ENCODE measurements around the gene MRPS2.
"Not testable (repeated sequence)": the region's sequence is repeated elsewhere in the genome, so short reads cannot be mapped to it uniquely, and the experiment has no call there.

The MRPS2 gene

DNA sequence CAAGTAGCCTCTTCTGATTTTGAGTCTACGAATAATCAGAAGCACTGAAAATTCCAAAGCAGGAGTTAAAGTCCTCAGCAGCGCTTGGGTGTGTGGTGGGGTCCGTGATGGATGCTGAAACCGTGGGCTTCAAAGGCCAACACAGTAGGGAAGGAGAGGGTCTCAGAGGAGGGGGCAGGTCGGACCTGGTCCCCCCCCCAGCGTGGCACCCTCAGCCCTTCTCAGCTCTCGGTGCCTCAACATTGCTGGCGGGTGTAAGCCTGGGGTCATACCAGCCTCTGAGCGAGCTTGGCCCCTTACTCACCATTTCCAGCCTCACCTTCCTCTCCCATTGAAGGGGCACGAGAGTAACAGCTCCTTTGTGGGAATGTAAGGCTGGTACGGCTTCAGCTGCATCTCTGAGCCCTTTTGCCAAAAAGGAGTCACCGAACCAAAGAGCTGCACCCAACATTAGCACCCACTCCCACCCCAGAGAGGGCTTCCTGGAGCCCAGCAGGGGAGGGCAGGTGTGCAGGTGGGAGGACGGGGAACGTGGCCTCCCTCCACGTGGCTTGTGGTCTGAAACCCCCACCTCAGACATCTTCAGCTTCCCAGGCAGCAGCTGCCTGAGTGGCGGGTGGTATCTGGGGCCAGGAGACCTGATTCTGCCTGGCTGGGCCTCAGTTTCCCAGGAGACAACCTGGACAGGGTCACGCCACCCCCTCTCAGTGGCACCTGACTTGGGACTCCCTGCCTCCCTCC is 14.0 kb downstream of the MRPS2 start:
- DNase-seq (ENCODE audit: low read depth) = no peak

DNA sequence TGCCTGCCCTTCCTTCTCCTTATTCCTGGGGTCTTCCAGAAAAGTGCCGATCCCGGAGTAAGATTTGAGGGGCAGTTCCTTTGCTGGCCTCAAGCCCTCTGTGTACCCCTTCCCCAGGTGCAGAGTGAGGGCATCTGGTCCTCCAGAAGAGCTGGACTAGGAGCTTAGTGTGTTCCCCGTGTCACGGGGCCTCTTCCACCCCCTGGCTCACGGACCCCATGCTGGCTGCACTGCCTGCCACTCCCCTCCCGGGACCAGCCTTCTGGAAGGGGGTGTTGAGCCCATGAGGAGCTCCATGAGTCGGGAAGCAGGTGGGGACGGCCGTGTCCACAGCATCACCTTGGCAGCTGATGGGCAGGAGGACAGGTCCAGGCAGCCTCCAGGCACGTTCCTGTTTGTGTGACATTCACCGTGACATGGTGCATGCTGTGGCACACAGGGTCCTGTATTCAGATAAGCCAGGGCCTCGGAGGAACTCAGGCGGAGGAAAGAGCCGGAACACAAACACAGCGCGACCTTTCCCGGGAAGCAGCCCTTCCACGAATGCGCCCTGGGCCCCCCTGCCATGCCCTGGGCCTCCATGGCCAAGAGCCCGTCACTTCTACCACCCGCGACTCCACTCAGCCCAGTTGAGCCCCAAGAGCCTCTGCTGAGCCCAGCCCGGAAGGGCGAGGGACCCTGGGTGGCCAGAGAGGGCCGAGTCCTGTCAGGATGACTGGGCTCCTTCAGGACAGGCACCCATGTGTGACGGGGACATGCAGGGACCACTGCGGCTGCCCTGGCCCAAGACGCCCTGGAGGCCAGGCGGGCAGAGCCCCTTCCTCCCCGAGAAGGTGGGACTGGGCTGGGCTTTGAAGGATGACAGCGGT is 14.8 kb downstream of the MRPS2 start:
- DNase-seq (ENCODE audit: low read depth) = no peak

DNA sequence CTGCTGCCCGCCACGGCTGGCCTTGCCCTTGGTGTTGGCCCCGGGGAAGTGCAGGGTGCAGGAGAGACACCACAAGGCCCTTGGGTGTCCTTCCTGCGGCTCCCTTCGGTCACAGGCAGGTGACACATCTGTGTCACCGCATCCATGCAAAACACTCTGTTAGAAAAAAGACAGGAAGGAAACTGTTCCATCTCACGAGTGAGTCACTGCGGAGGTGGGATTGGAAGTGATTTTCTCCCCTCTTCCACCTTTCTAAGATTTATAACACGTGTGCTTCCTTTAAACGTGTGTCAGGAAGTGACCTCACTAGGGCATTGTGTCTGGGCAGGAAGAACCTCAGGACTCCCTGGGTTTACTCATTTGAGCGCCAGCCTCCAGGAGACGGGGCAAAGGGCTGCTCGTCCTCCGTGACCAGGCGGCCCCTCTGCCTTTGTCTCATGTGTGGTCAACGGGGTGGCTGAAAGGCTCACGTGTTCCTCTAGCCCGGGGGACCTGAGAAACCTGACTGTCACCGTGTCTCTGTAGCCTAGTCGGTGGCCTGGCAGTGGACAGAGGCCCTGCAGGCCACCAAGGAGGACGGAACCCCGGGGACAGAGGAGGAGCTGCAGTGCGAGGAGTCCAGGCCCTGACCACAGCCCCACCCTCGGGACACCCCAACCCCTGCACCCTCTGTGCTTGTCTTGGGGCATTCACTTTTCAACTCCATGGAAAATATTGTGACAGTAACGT is 15.8 kb downstream of the MRPS2 start:
- DNase-seq (ENCODE audit: low read depth) = no peak

DNA sequence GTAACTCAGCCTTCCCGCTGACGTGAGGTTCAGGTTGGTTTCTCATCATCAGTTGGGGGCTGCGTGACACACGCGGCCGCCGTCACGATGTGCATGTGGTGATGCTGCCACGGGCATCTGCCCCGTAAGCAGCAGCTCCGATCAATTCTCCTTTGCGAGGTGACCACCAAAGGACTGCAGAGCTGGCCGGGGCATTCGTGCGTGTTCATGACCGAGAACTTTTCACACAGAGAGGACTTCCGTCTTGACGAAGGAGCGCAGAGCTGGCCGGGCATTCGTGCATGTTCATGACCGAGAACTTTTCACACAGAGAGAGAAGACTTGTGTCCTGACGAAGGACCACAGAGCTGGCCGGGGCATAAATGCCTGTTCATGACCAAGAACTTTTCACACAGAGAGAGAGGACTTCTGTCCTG is 16.9 kb downstream of the MRPS2 start:
- DNase-seq (ENCODE audit: low read depth) = no peak

DNA sequence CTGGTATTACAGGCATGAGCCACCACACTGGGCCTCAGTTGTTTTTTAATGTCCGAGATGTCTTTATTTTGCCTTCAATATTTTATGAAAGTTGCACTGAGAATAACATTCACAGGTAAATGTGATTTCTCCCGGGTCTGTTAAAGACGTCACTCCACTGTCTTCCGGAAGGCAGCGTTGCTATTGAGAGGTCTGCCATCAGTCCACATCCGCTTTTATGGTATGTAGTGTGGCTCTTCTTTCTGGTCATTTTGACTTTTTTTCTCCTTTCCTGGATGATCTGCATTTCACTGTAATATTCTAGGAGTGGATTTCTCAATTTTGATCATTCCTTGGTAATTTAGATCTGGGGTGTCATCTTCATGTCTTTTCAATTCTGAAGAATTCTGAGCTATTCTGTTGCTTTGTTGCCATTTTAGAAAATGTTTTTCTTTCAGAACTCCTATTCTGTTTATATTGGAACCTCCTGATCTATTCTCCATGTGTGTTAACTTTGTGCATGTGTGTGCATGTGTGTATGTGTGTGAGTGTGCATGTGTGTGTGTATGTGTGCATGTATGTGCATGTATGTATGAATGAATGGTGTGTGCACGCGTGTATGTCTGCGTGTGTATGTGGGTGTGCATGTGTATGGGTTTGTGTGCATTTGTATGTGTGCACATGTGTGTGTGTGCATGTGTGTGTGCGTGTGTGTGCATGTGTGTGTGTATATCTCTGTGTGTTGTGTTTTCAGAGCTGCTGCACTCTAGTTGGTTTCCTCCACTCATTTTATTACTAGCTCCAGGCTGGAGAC is 18.9 kb downstream of the MRPS2 start:
- DNase-seq (ENCODE audit: low read depth) = no peak

DNA sequence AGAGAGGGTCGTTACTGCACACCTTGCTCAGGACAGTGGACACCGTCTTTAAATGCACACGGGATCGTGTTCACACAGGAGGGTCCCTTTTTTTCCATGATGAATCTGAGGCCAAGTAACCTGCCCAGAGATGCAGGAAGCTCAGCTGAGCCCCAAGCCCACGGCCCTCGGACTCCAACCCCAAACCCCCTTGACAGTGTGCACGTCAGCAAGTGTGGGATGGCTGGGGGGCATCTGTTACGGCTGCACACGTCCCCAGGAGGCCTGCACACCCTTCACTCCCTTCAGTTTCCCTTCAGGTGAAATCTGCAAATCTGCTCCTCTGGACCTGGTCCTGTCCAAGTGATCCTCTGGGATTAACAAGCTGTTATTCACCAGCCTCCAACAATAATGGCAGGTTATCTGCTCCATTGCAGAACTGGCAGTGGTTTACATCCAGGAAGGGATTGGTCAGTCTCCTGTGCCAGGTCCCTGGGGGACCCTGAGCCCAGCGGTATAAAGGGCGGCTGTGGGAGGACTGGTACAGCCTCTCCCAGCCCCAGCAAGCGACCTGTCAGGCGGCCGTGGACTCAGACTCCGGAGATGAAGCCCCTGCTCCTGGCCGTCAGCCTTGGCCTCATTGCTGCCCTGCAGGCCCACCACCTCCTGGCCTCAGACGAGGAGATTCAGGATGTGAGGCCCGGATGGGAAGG is 20.6 kb downstream of the MRPS2 start, which contains the start of gene LCN1:
Gene LCN1, plus strand, starts transcription at position 525 of the 692 bp plus-strand sequence. Its CDS starts 58 bp downstream, at position 583.
- DNase-seq (ENCODE audit: low read depth) = no peak

DNA sequence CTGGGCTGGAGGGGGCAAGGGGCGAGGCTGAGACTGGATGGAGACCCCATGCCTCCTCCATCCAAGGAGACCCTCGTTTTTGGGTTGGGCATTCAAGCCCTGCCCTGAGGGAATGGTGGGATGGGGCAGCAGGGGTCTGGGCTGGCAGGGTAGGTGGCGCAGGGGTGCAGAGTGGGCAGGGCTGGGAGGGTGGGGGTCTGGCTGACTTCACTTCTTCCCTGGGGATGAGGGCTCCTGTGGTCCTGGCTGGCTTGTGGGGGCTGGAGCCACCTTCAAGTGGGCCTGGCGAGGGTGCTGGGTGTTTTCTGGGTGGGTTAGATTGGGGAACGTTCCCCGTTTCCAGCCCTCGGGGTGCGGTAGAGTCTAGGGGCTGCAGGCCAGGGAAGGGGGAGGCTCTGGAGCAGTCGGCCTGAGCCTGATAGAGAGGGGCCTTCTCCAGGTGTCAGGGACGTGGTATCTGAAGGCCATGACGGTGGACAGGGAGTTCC is 21.2 kb downstream of the MRPS2 start:
- no peak for DNase-seq (ENCODE audit: low read depth)

DNA sequence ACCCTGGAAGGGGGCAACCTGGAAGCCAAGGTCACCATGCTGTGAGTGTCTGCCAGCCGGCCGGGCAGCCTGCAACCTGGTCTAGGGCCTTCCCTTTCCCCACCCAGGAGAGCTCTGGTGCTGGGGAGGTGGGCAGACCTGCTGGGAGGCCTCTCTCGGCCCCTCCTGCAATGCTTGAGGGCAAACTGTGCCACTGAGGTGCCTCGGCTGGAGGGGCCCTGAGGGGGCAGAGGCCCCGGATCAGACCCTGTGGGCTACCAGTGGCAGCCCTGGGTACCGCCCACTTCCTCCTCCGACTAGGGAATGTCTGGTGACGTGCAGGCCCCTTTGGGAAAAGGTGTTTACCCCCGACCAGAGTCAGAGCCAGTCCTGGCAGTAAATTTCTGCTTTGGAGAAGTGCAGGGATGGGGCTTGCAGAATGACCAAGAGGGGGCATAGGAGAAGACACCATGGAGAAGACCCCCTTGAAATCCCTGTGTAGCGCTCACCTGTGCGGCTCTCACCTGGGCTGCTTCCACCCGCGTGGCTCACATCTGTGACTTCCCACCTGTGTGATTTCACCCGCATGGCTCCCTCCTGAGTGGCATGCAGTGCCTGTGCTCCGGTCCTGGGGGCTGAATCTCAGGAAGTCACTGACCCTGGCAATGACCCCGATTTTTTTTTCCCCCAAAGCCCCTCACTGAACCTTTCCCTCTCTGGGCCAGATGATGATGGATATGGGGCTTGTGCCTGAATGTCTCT is 21.8 kb downstream of the MRPS2 start:
- no peak for DNase-seq (ENCODE audit: low read depth)

DNA sequence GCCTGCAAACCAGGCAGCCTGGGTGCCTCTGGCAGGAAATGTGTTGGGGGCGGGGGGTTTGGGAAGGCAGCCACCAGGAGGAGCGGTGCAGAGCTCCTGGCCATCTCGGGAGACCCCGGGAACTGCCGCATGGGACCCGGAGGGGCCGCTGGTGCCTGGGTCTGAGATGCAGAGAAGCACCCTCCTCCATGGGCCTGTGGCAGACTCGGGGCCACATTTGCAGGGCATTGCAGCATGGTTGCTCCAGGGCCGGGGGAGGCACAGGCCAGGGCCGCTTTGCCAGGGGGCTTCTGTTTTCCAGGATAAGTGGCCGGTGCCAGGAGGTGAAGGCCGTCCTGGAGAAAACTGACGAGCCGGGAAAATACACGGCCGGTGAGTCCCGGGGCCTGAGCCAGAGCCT is 22.4 kb downstream of the MRPS2 start:
- DNase-seq (ENCODE audit: low read depth) = no peak

DNA sequence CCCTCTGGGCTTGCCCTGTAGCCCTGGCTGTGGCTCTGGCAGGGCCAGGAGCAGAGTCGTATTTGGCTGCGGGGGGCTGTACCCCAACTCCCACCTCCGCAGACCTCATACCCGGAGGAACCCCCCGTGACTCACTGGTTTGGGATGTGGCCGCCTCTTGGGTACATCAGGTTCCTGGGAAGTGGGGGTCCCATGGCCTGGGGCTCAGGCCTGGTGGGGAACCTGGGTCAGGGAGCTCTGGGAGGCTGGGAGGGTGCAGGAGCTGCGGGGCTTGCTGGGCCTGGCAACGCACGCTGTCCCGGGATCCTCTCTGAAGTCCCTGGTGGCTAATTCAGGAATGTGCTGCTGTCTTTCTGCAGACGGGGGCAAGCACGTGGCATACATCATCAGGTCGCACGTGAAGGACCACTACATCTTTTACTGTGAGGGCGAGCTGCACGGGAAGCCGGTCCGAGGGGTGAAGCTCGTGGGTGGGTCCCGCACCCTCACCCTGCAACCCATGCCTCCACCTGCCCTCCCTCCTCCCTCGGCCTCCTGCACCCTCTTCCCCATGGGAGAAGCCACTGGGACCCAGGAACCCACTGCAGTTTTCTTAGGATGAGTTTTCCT is 23.1 kb downstream of the MRPS2 start:
- no peak for DNase-seq (ENCODE audit: low read depth)

DNA sequence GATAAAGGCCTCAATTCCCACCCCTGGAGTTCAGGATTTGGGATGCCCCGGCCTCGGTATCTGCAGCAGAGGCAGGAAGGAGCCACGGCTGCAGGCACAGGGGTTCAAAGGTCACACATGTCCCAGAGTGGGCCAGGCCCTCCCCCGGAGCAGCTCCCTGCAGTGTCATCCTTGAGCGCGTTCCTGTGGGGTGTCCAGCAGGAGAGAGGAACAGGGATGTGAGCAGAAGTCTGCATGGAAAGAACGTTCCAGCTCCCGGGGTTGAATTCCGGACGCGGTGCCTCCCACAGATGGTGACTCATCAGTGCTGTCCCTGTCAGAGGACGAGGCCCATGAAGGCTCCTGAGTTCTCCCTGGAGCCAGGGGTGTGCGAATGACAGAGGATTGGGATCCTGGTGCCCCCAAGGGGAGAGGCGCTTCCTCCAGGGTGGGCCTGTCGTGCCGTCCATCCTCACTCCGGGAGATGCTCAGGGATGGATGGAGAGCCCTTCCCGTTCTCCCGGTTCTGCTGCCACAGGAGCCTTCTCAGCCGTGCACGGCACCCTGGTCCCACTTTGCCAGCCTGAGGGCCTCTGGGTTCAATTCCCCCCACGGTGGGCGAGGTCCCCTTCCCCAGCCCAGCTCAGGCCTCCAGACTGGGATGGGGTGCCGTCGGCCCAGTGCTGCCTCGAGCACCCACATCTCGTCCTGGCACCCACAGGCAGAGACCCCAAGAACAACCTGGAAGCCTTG is 23.8 kb downstream of the MRPS2 start:
- DNase-seq (ENCODE audit: low read depth) = no peak

DNA sequence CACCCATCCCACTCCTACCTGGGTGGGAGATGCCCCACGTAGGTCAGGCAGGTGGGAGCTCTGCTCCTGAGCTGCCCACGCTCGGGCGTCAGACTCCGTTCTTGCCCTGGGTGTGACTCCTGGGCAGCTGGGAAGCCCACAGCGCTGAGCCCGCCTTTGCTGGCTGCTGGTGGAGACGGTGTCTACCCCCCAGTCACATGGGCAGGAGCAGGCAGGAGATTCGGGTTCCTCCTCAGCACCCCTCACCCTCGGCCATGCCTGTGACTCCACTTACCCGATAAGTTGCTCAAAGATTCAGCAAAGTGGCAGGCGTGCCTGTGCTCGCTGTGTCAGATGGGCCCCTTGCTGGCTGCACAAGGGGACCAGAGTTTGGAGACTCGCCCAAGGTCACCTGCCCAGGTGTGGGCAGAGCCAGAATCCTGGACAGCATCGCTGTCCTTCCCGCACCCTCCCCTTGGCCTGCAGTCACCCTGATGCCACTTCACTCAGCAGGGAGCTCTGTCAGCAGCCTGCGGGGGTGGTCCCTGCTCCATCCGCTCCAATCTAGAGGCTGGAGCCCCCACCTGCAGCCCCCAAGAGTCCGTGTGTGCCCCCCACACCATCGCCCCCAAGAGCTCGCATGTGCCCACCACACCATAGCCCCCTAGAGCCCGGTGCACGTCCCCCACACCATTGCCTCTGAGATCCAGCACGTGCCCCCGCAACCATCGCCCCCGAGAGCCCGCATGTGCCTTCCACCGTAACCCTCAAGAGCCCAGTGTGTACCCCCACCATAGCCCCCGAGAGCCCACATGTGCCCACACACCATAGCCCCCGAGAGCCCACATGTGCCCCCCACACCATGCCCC is 25.0 kb downstream of the MRPS2 start:
- DNase-seq (ENCODE audit: low read depth) = no peak

DNA sequence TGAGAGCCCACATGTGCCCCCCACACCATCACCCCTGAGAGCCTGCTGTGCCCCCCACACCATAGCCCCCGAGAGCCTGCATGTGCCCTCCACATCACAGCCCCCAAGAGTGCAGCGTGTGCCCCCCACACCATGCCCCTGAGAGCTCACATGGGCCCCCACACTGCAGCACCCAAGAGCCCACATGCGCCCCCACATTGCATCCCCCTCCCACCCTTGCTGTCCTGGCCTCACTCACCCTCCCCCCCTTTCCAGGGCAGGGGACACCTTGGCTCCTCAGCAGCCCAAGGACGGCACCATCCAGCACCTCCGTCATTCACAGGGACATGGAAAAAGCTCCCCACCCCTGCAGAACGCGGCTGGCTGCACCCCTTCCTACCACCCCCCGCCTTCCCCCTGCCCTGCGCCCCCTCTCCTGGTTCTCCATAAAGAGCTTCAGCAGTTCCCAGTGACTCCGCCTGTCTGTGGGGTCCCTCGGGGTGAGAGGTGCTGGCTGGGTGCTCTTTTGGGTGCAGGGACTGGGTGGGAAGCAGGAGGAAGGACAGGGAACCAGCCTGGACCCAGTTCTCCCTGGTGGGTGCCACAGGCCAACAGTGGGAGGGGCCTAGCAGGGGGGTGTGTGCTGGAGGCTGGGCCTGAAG is 25.7 kb downstream of the MRPS2 start:
- DNase-seq (ENCODE audit: low read depth) = no peak

DNA sequence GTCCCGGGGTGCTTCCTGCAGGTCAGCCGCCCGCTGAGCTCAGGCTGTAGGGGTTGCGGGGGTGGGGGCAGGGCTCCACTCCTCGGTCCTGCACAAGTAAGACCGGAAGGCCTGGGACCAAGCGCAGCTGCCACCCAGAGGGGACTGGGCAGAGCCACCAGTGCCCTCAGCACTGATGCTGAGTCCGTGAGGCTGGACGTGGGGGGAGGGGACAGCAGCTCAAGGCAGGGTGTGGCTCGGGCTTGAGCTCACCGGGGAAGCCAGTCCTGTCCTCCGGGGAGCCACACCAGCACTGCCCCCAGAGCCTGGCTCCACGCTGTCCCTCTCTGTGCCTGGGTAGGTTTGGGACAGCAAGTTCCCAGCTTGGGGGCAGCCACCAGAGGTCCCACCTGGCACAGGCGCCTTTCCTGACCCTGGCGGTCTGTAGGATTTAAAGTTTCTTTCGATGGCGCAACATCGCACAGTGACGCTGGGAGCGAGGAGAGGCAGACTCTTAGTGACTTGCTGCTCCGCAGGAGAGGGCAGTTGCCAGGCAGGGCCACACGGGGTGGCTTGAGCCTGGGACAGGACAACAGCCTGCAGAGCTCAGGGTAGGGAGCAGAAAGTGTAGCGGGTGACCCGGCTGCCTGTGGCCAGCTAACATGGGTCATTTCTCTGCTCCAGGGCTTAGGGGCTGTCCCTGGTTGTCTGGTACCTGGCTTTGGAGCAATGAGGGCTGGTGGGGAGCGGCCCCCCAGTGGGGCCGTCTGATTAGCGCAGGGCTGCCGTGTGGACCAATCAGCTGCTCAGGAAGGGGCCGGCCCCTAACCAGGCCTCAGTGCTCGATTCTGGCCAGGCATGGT is 26.5 kb downstream of the MRPS2 start:
- DNase-seq (ENCODE audit: low read depth) = no peak

DNA sequence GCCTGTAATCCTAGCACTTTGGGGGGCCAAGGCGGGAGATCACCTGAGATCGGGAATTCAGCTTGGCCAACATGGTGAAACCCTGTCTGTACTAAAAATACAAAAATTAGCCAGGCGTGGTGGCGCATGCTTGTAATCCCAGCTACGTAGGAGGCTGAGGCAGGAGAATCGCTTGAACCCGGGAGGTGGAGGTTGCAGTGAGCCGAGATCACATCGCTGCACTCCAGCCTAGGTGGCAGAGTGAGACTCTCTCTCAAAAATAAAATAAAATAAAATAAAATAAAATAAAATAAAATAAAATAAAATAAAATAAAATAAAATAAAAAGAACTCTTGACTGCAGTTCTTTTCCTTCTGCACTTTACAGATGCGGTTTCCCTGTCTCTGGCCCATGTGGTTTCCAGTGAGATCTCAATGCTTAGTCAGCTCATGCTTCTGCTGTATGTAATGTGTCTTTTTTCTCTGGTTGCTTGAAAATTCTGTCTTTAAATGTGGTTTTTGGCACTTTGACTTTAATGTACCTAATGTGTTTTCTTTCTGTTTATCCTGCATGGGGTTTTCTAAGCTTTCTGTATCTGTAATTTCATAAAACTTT is 28.5 kb downstream of the MRPS2 start:
- not testable (repeated sequence) for DNase-seq (ENCODE audit: low read depth)

DNA sequence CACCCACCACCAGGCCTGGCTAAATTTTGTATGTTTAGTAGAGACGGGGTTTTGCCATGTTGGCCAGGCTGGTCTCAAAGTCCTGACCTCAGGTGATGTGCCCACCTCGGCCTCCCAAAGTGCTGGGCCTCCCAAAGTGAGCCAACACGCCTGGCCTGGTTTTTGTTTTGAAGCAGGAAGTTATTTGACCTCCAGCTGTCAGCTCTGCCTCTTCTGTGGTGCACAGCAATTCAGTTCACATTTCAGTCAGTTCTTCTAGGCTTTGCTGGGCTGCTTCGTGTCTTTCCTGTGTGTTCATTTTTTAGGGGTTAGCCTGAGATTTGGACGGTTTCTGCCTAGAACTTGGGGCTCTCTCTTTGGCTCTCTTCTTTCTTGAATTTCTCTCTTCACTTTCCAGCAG is 29.7 kb downstream of the MRPS2 start:
- no peak for DNase-seq (ENCODE audit: low read depth)
